SU-DHL-6 (cell line): Measurements from ENCODE around the gene MAP3K20.

Experiments
- H2AFZ ChIP-seq: fragments of 200-600 bp; sonication (generic); 2 replicates; pipeline ENCODE4 v1.6.1; 2014; ENCODE audit warnings: low read depth, mild to moderate bottlenecking, moderate library complexity, mixed read lengths, antibody characterized with exemption, low read length; ENCODE audit not compliant: severe bottlenecking
- H3F3A ChIP-seq: fragments of 200-600 bp; shearing (Covaris generic); 2 replicates; pipeline ENCODE4 v1.6.0; 2016; ENCODE audit warnings: antibody characterized with exemption, mild to moderate bottlenecking; ENCODE audit not compliant: insufficient read depth
- H3K27ac ChIP-seq: fragments of 200-600 bp; sonication (generic); 2 replicates; pipeline ENCODE4 v1.5.1; 2016; ENCODE audit warnings: low read depth, mild to moderate bottlenecking, low read length, moderate library complexity, mixed read lengths
- H3K27me3 ChIP-seq: fragments of 200-600 bp; sonication (generic), shearing (Covaris generic); 2 replicates; pipeline ENCODE4 v1.6.0; 2014; ENCODE audit warnings: mild to moderate bottlenecking, low read length
- H3K36me3 ChIP-seq: fragments of 200-600 bp; sonication (generic); 2 replicates; pipeline ENCODE4 v1.6.1; 2014; ENCODE audit warnings: mild to moderate bottlenecking, low read length, mixed read lengths
- H3K4me2 ChIP-seq: fragments of 300-600, 200-600 bp; shearing (Covaris generic), sonication (generic); 2 replicates; pipeline ENCODE4 v1.6.0; 2014; ENCODE audit warnings: low read length, low read depth, mild to moderate bottlenecking; ENCODE audit not compliant: poor library complexity, severe bottlenecking
- H3K4me3 ChIP-seq: fragments of 200-600 bp; sonication (generic); 2 replicates; pipeline ENCODE4 v1.5.1; 2014; ENCODE audit warnings: antibody characterized with exemption, low read length, mild to moderate bottlenecking, mixed read lengths; ENCODE audit not compliant: insufficient read depth, poor library complexity, severe bottlenecking
- H3K79me2 ChIP-seq: fragments of 200-600 bp; sonication (generic); 2 replicates; pipeline ENCODE4 v1.6.1; 2014; ENCODE audit warnings: mild to moderate bottlenecking, low read length, moderate library complexity; ENCODE audit not compliant: insufficient read depth
- H3K9ac ChIP-seq: fragments of 200-600 bp; sonication (generic); 2 replicates; pipeline ENCODE4 v1.7.0; 2014; ENCODE audit warnings: mild to moderate bottlenecking, low read length
- H3K9me2 ChIP-seq: fragments of 200-600 bp; sonication (generic); replicated peaks from 2 replicates; pipeline ENCODE4 v1.6.1; 2014; ENCODE audit warnings: low read length; ENCODE audit not compliant: insufficient read depth
- H3K9me3 ChIP-seq: fragments of 200-600 bp; sonication (generic); 2 replicates; pipeline ENCODE4 v1.6.1; 2014; ENCODE audit warnings: low read length, mixed read lengths; ENCODE audit not compliant: insufficient read depth
- H4K20me1 ChIP-seq: fragments of 200-600 bp; sonication (generic); 2 replicates; pipeline ENCODE4 v1.6.1; 2014; ENCODE audit warnings: low read depth, mild to moderate bottlenecking, antibody characterized with exemption, low read length, moderate library complexity, mixed read lengths
- CTCF ChIP-seq: fragments of 200-600 bp; sonication (generic); IDR thresholded peaks from one replicate; pipeline ENCODE4 v1.5.1; 2017; ENCODE audit warnings: antibody characterized with exemption, mild to moderate bottlenecking, low read length, moderate library complexity; ENCODE audit not compliant: insufficient read depth, poor library complexity, severe bottlenecking
- EZH2phosphoT487 ChIP-seq: fragments of 200-600 bp; sonication (generic), shearing (Covaris generic); conservative IDR thresholded peaks from 2 replicates; pipeline ENCODE4 v1.6.1; 2018; ENCODE audit warnings: mild to moderate bottlenecking, antibody characterized with exemption, low read length, moderate library complexity, mixed read lengths

MAP3K20 gene

GRCh38 chr2:173095356-173095755 lies 19.7 kb downstream of the MAP3K20 start:
- Histone ChIP-seq H3K9me2 (no peaks in the 10 kb centered on the region), H3K27ac (no peak overlapping the region), H4K20me1 (no peaks in the 10 kb centered on the region), H3F3A (no peaks in the 10 kb centered on the region), H3K9ac (no peak overlapping the region), H3K36me3 (no peaks in the 10 kb centered on the region), H3K27me3 (no peaks in the 10 kb centered on the region), H3K4me2 (no peak overlapping the region), H3K4me3 (no peak overlapping the region), H3K79me2 (no peaks in the 10 kb centered on the region), H2AFZ (no peak overlapping the region), H3K9me3 (no peaks in the 10 kb centered on the region)
- TF ChIP-seq EZH2phosphoT487 (no peak), CTCF (no peak)

GRCh38 chr2:173099271-173099670 lies 23.6 kb downstream of the MAP3K20 start:
- Histone ChIP-seq H3K27ac (no peak overlapping the region), H3K79me2 (no peaks in the 10 kb centered on the region), H3K9me3 (no peaks in the 10 kb centered on the region), H3K4me2 (no peak overlapping the region), H3F3A (no peaks in the 10 kb centered on the region), H4K20me1 (no peaks in the 10 kb centered on the region), H3K9ac (no peak overlapping the region), H2AFZ (no peak overlapping the region), H3K36me3 (no peaks in the 10 kb centered on the region), H3K27me3 (no peaks in the 10 kb centered on the region), H3K4me3 (no peak overlapping the region), H3K9me2 (no peaks in the 10 kb centered on the region)
- TF ChIP-seq CTCF = no peak
- TF ChIP-seq EZH2phosphoT487 = no peak

- TF ChIP-seq CTCF (no peak), EZH2phosphoT487 (no peak)
- no peaks in the 10 kb centered on the region for H3K9me2 ChIP-seq
- no peaks in the 10 kb centered on the region for H3K79me2 ChIP-seq
- no peak overlapping the region for H3K9ac ChIP-seq
- H3K36me3 ChIP-seq = no peaks in the 10 kb centered on the region
- H3F3A ChIP-seq = no peaks in the 10 kb centered on the region
- H3K4me2 ChIP-seq = no peak overlapping the region
- H4K20me1 ChIP-seq = no peaks in the 10 kb centered on the region
- H3K9me3 ChIP-seq = no peaks in the 10 kb centered on the region
- no peak overlapping the region for H3K27ac ChIP-seq
- H3K27me3 ChIP-seq = no peaks in the 10 kb centered on the region
- H2AFZ ChIP-seq = no peak overlapping the region
- no peak overlapping the region for H3K4me3 ChIP-seq
Measured at GRCh38 chr2:173099804-173100203, 24.2 kb downstream of the MAP3K20 start.
